ENCODE results near the gene DOP1A. TPM values are rescaled to one million over a fixed set of nuclear protein-coding genes. Genes with fewer than 3 reads are reported as not detected.

Gene DOP1A
- total RNA-seq, 1 donor from 2014 or later: 18.4 TPM

- Mint-ChIP-seq H3K27me3 (ENCODE audit: low read depth) (no peaks in the 10 kb centered on the region), H3K4me1 (peaks cover 4% of the 10 kb centered on the region), H3K27ac (ENCODE audit: unreplicated experiment) (no peak overlapping the region), H3K9me3 (no peaks in the 10 kb centered on the region), H3K4me3 (no peak overlapping the region), H3K36me3 (ENCODE audit: low read depth) (peaks cover 20% of the 10 kb centered on the region)
- DNase-seq (ENCODE audit: low read depth, low spot score): no peak
- no peak for TF ChIP-seq CTCF (conservative IDR thresholded peaks at IDR 0.05)
These were observed 113.0 kb downstream of the DOP1A start for GRCh38 chr6:83180426-83180950.

DNA sequence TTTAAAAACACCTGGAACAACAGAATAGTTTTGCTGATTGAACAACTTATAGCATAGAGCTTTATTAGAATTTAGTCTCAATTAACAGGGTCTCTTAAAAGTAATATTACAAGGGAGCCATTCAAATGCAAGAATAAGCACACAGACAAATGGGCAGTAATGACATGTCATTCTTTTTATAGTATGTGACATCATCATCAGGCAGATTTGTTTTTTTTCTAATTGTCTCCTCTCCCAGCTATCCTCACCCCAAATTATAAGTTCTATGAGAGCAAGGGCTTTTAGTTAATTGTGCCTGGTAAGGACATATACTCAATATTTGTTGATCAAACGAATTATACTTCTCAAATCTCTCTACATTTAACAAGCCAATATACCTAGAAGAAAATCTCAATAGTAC, 114.6 kb downstream of the DOP1A start:
- Mint-ChIP-seq H3K9me3 (no peaks in the 10 kb centered on the region), H3K4me3 (no peak overlapping the region), H3K36me3 (ENCODE audit: low read depth) (peaks cover 22% of the 10 kb centered on the region), H3K4me1 (peaks cover 4% of the 10 kb centered on the region), H3K27ac (ENCODE audit: unreplicated experiment) (no peak overlapping the region), H3K27me3 (ENCODE audit: low read depth) (no peaks in the 10 kb centered on the region)
- TF ChIP-seq CTCF (conservative IDR thresholded peaks at IDR 0.05): no peak
- DNase-seq (ENCODE audit: low read depth, low spot score): no peak

DNA sequence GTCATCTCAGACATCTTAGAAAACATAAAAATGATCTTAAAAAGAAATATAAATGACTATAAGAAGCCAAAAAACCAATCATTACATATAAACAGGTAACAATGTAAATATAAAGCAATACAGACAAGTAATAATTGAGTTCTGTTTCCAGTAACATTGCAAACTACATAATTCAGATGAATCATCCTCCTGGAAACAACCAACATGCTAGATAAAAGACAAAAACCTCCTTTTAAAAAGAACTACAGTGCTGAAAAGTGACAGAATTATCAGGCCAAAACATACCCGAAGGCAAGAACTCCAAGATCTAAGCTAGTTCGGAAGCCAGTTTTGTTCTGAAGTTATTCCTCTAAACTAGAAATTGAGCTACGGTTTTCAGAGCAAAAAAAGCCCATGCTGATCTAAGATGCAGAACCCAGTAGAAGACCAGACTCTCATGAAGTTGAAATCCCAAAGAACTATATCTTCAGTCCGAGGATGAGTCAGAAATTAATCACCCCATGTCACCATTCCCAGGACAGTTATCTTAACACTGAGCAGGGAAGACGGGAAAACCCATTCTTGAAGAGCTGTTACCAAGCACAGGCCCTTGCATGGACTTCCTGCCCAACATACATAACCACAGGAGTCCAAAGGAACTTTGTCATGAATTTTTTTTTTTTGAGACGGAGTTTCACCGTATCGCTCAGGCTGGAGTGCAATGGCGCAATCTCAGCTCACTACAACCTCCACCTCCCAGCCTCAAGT, 115.8 kb downstream of the DOP1A start:
- Mint-ChIP-seq H3K4me3 (no peak overlapping the region), H3K4me1 (peaks cover 4% of the 10 kb centered on the region), H3K27me3 (ENCODE audit: low read depth) (no peaks in the 10 kb centered on the region), H3K36me3 (ENCODE audit: low read depth) (peaks cover 22% of the 10 kb centered on the region), H3K27ac (ENCODE audit: unreplicated experiment) (no peak overlapping the region), H3K9me3 (no peaks in the 10 kb centered on the region)
- DNase-seq (ENCODE audit: low read depth, low spot score): no peak
- TF ChIP-seq CTCF (conservative IDR thresholded peaks at IDR 0.05): no peak

GRCh38 chr6:83185096-83185495, 117.6 kb downstream of the DOP1A start:
- H3K36me3 Mint-ChIP-seq (ENCODE audit: low read depth): peaks cover 24% of the 10 kb centered on the region
- H3K9me3 Mint-ChIP-seq: no peaks in the 10 kb centered on the region
- H3K4me1 Mint-ChIP-seq: peaks cover 8% of the 10 kb centered on the region
- no peak overlapping the region for H3K27ac Mint-ChIP-seq (ENCODE audit: unreplicated experiment)
- TF ChIP-seq CTCF (conservative IDR thresholded peaks at IDR 0.05): no peak
- DNase-seq (ENCODE audit: low read depth, low spot score): no peak
- no peaks in the 10 kb centered on the region for H3K27me3 Mint-ChIP-seq (ENCODE audit: low read depth)
- H3K4me3 Mint-ChIP-seq: no peak overlapping the region

GRCh38 chr6:83188501-83188900, 121.0 kb downstream of the DOP1A start:
- Mint-ChIP-seq H3K36me3 (ENCODE audit: low read depth) (peaks cover 14% of the 10 kb centered on the region), H3K4me3 (no peak overlapping the region), H3K27ac (ENCODE audit: unreplicated experiment) (no peak overlapping the region), H3K27me3 (ENCODE audit: low read depth) (no peaks in the 10 kb centered on the region), H3K4me1 (peaks cover 20% of the 10 kb centered on the region), H3K9me3 (no peaks in the 10 kb centered on the region)
- no peak for DNase-seq (ENCODE audit: low read depth, low spot score)
- no peak for TF ChIP-seq CTCF (conservative IDR thresholded peaks at IDR 0.05)
